HUES48 (cell line): ENCODE data around the gene NUP93.

Experiments used
- H3K27ac ChIP-seq: one replicate; pipeline ENCODE4 v1.7.0; 2013; ENCODE audit warnings: low read depth, low read length, inconsistent platforms
- H3K27me3 ChIP-seq: 2 replicates; pipeline ENCODE4 v1.6.1; 2013; ENCODE audit warnings: mild to moderate bottlenecking, low read length; ENCODE audit not compliant: control insufficient read depth, insufficient read depth
- H3K36me3 ChIP-seq: 2 replicates; pipeline ENCODE4 v1.6.1; 2013; ENCODE audit warnings: low read length; ENCODE audit not compliant: control insufficient read depth, insufficient read depth
- H3K4me1 ChIP-seq: 2 replicates; pipeline ENCODE4 v1.6.1; 2013; ENCODE audit warnings: mild to moderate bottlenecking, low read length; ENCODE audit not compliant: control insufficient read depth, insufficient read depth
- H3K4me3 ChIP-seq: 2 replicates; pipeline ENCODE4 v1.5.1; 2013; ENCODE audit warnings: mild to moderate bottlenecking, low read depth, low read length
- H3K9ac ChIP-seq: 2 replicates; pipeline ENCODE4 v1.6.1; 2013; ENCODE audit warnings: mild to moderate bottlenecking, low read depth, low read length, moderate library complexity
- H3K9me3 ChIP-seq: 2 replicates; pipeline ENCODE4 v1.6.1; 2013; ENCODE audit warnings: low read length; ENCODE audit not compliant: control insufficient read depth, insufficient read depth

NUP93 gene

GRCh38 chr16:56690420-56691122, 39.4 kb upstream of the NUP93 start:
- H3K27ac ChIP-seq = no peak overlapping the region
- H3K27me3 ChIP-seq = no peaks in the 10 kb centered on the region
- H3K4me3 ChIP-seq = no peak overlapping the region
- no peak overlapping the region for H3K9ac ChIP-seq
- H3K4me1 ChIP-seq = no peaks in the 10 kb centered on the region
- H3K36me3 ChIP-seq = no peaks in the 10 kb centered on the region
- H3K9me3 ChIP-seq = no peaks in the 10 kb centered on the region

GRCh38 chr16:56691885-56692284, 38.0 kb upstream of the NUP93 start:
- H3K4me1 ChIP-seq = no peaks in the 10 kb centered on the region
- no peaks in the 10 kb centered on the region for H3K27me3 ChIP-seq
- H3K36me3 ChIP-seq = no peaks in the 10 kb centered on the region
- no peak overlapping the region for H3K4me3 ChIP-seq
- H3K27ac ChIP-seq = no peak overlapping the region
- no peaks in the 10 kb centered on the region for H3K9me3 ChIP-seq
- H3K9ac ChIP-seq = no peak overlapping the region

DNA sequence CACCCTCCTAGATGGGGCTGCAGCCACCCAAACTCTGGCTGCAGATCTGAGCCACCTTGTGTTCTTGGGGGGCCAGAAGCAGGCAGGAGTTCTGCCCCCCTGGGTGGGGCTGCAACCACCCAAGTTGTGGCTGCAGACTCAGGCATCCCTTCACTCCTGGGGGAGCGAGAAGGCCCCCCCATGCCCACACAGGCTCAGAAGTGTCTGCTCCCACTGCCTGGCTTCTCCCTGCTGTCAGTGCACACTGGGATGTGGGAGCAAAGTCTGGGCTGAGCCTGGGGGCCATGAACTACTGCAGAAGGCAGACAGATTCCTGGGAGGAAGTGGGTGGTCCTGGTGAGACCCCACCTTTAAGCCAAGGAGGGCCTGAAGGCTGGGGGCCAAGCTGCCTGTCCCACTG, 34.7 kb upstream of the NUP93 start:
- H3K4me3 ChIP-seq = no peak overlapping the region
- no peaks in the 10 kb centered on the region for H3K9me3 ChIP-seq
- no peak overlapping the region for H3K27ac ChIP-seq
- no peaks in the 10 kb centered on the region for H3K4me1 ChIP-seq
- no peak overlapping the region for H3K9ac ChIP-seq
- H3K36me3 ChIP-seq = no peaks in the 10 kb centered on the region
- no peaks in the 10 kb centered on the region for H3K27me3 ChIP-seq

GRCh38 chr16:56697456-56698155, 32.3 kb upstream of the NUP93 start:
- no peak overlapping the region for H3K9ac ChIP-seq
- H3K36me3 ChIP-seq = no peaks in the 10 kb centered on the region
- H3K27me3 ChIP-seq = no peaks in the 10 kb centered on the region
- no peaks in the 10 kb centered on the region for H3K9me3 ChIP-seq
- no peak overlapping the region for H3K4me3 ChIP-seq
- H3K4me1 ChIP-seq = peaks cover 8% of the 10 kb centered on the region
- no peak overlapping the region for H3K27ac ChIP-seq

- no peak overlapping the region for H3K27ac ChIP-seq
Observed at GRCh38 chr16:56700195-56700594, 29.7 kb upstream of the NUP93 start.

GRCh38 chr16:56700631-56701030, 29.3 kb upstream of the NUP93 start:
- Histone ChIP-seq H3K27ac (no peak overlapping the region), H3K9me3 (no peaks in the 10 kb centered on the region), H3K9ac (no peak overlapping the region), H3K36me3 (no peaks in the 10 kb centered on the region), H3K27me3 (no peaks in the 10 kb centered on the region), H3K4me1 (peaks cover 8% of the 10 kb centered on the region), H3K4me3 (no peak overlapping the region)

More at GRCh38 chr16:56700195-56700594, 29.7 kb upstream of the NUP93 start:
- Histone ChIP-seq H3K9ac (no peak overlapping the region), H3K27me3 (no peaks in the 10 kb centered on the region), H3K9me3 (no peaks in the 10 kb centered on the region), H3K4me1 (peaks cover 8% of the 10 kb centered on the region), H3K4me3 (no peak overlapping the region), H3K36me3 (no peaks in the 10 kb centered on the region)

GRCh38 chr16:56701534-56701933, 28.4 kb upstream of the NUP93 start:
- Histone ChIP-seq H3K27ac (no peak overlapping the region), H3K27me3 (no peaks in the 10 kb centered on the region), H3K9ac (no peak overlapping the region), H3K4me1 (peaks cover 8% of the 10 kb centered on the region), H3K4me3 (no peak overlapping the region), H3K9me3 (no peaks in the 10 kb centered on the region), H3K36me3 (no peaks in the 10 kb centered on the region)

- H3K9ac ChIP-seq = no peak overlapping the region
- H3K4me3 ChIP-seq = no peak overlapping the region
- no peaks in the 10 kb centered on the region for H3K36me3 ChIP-seq
- no peaks in the 10 kb centered on the region for H3K27me3 ChIP-seq
- no peak overlapping the region for H3K27ac ChIP-seq
- H3K9me3 ChIP-seq = no peaks in the 10 kb centered on the region
- H3K4me1 ChIP-seq = peaks cover 8% of the 10 kb centered on the region
Observed at GRCh38 chr16:56702836-56703235, 27.1 kb upstream of the NUP93 start.

GRCh38 chr16:56708525-56709442, 21.1 kb upstream of the NUP93 start:
- Histone ChIP-seq H3K27me3 (no peaks in the 10 kb centered on the region), H3K4me1 (peaks cover 7% of the 10 kb centered on the region), H3K27ac (no peak overlapping the region), H3K9ac (no peak overlapping the region), H3K4me3 (no peak overlapping the region), H3K36me3 (no peaks in the 10 kb centered on the region), H3K9me3 (no peaks in the 10 kb centered on the region)

- Histone ChIP-seq H3K4me1 (peaks cover 7% of the 10 kb centered on the region), H3K27ac (no peak overlapping the region), H3K9me3 (no peaks in the 10 kb centered on the region), H3K27me3 (no peaks in the 10 kb centered on the region), H3K4me3 (no peak overlapping the region), H3K9ac (no peak overlapping the region), H3K36me3 (no peaks in the 10 kb centered on the region)
Observed at GRCh38 chr16:56709443-56710040, 20.4 kb upstream of the NUP93 start.
